ENCODE measurements around the gene LYPD4. TPM values are rescaled to one million over a fixed set of nuclear protein-coding genes. Genes with fewer than 3 reads are reported as not detected.

LYPD4 gene
- total RNA-seq, 2 experiments from 2014 or later: not detected

GRCh38 chr19:41871573-41872383 lies 27.3 kb upstream of the LYPD4 start:
- Mint-ChIP-seq H3K9me3 (no peaks in the 10 kb centered on the region), H3K36me3 (ENCODE audit: low read depth) (peaks cover 42% of the 10 kb centered on the region)

GRCh38 chr19:41870401-41870873 lies 26.0 kb upstream of the LYPD4 start:
- CTCF ChIA-PET: interaction anchor here (0.7 to 5.9 kb wide), 4 partner anchors 10 to 87 kb away, joined by 7 to 51 read pairs (median 16); partner anchors contain the start of gene RPS19
- Mint-ChIP-seq H3K9me3 (no peaks in the 10 kb centered on the region), H3K4me3 (peak overlapping the region; percentile 6), H3K27me3 (ENCODE audit: low read depth) (no peaks in the 10 kb centered on the region), H3K36me3 (ENCODE audit: low read depth) (peaks cover 52% of the 10 kb centered on the region), H3K27ac (peak overlapping the region; percentile 96), H3K4me1 (ENCODE audit: low read depth) (peaks cover 70% of the 10 kb centered on the region)
- intact Hi-C loops (cut with micrococcal nuclease): loop anchor here (1.0 kb wide), 1 partner anchor 75 kb away; no protein-coding TSS in a partner anchor
- DNase-seq: peak; percentile 47

More at GRCh38 chr19:41871573-41872383, 27.3 kb upstream of the LYPD4 start:
- H3K4me3 Mint-ChIP-seq: peak overlapping the region; percentile 37
- H3K27me3 Mint-ChIP-seq (ENCODE audit: low read depth): no peaks in the 10 kb centered on the region
- CTCF ChIA-PET: interaction anchor here (1.2 to 6.2 kb wide), 9 partner anchors 11 to 85 kb away, joined by 3 to 68 read pairs (median 19); partner anchors contain the start of genes ARHGEF1 and RPS19
- peaks cover 72% of the 10 kb centered on the region for H3K4me1 Mint-ChIP-seq (ENCODE audit: low read depth)
- intact Hi-C loops (cut with micrococcal nuclease): loop anchor here (1.0 kb wide), 2 partner anchors 11 to 16 kb away; partner anchors contain the start of gene RPS19
- H3K27ac Mint-ChIP-seq: peak overlapping the region; percentile 96
- DNase-seq: peak; percentile 89

GRCh38 chr19:41869374-41869955 lies 25.0 kb upstream of the LYPD4 start:
- DNase-seq: no peak
- intact Hi-C loops (cut with micrococcal nuclease): no loop called here
- Mint-ChIP-seq H3K9me3 (no peaks in the 10 kb centered on the region), H3K27ac (peak overlapping the region; percentile 96), H3K4me1 (ENCODE audit: low read depth) (peaks cover 74% of the 10 kb centered on the region), H3K36me3 (ENCODE audit: low read depth) (peaks cover 58% of the 10 kb centered on the region), H3K27me3 (ENCODE audit: low read depth) (no peaks in the 10 kb centered on the region), H3K4me3 (no peak overlapping the region)
- CTCF ChIA-PET: no interaction called here

GRCh38 chr19:41868989-41869300 lies 24.5 kb upstream of the LYPD4 start:
- H3K27me3 Mint-ChIP-seq (ENCODE audit: low read depth): no peaks in the 10 kb centered on the region
- H3K4me1 Mint-ChIP-seq (ENCODE audit: low read depth): peaks cover 79% of the 10 kb centered on the region
- H3K4me3 Mint-ChIP-seq: no peak overlapping the region
- peaks cover 63% of the 10 kb centered on the region for H3K36me3 Mint-ChIP-seq (ENCODE audit: low read depth)
- CTCF ChIA-PET: interaction anchor here (1.2 kb wide), 1 partner anchor 80 kb away, joined by 4 read pairs; no protein-coding TSS in a partner anchor
- H3K27ac Mint-ChIP-seq: peak overlapping the region; percentile 96
- H3K9me3 Mint-ChIP-seq: no peaks in the 10 kb centered on the region
- intact Hi-C loops (cut with micrococcal nuclease): no loop called here
- no peak for DNase-seq

- Mint-ChIP-seq H3K27ac (peak overlapping the region; percentile 96), H3K4me3 (no peak overlapping the region), H3K9me3 (no peaks in the 10 kb centered on the region), H3K4me1 (ENCODE audit: low read depth) (peaks cover 83% of the 10 kb centered on the region), H3K36me3 (ENCODE audit: low read depth) (peaks cover 67% of the 10 kb centered on the region), H3K27me3 (ENCODE audit: low read depth) (no peaks in the 10 kb centered on the region)
- DNase-seq: no peak
- intact Hi-C loops (cut with micrococcal nuclease): no loop called here
- CTCF ChIA-PET: interaction anchor here (0.6 to 1.2 kb wide), 3 partner anchors 9 to 80 kb away, joined by 3 to 5 read pairs (median 4); partner anchors contain the start of gene RPS19
Observed at GRCh38 chr19:41868120-41868988, 23.9 kb upstream of the LYPD4 start.

GRCh38 chr19:41866284-41866683 lies 21.8 kb upstream of the LYPD4 start:
- Mint-ChIP-seq H3K27ac (peak overlapping the region; percentile 96), H3K4me3 (peak overlapping the region; percentile 9), H3K9me3 (no peaks in the 10 kb centered on the region), H3K36me3 (ENCODE audit: low read depth) (peaks cover 80% of the 10 kb centered on the region), H3K4me1 (ENCODE audit: low read depth) (peaks cover 87% of the 10 kb centered on the region), H3K27me3 (ENCODE audit: low read depth) (no peaks in the 10 kb centered on the region)
- intact Hi-C loops (cut with micrococcal nuclease): no loop called here
- no peak for DNase-seq
- CTCF ChIA-PET: interaction anchor here (1.1 kb wide), 1 partner anchor 20 kb away, joined by 6 read pairs; no protein-coding TSS in a partner anchor

GRCh38 chr19:41864374-41864773 lies 19.9 kb upstream of the LYPD4 start:
- CTCF ChIA-PET: interaction anchor here (0.8 to 1.7 kb wide), 4 partner anchors 9 to 88 kb away, joined by 3 to 5 read pairs (median 4); no protein-coding TSS in a partner anchor

GRCh38 chr19:41863209-41863931 lies 18.9 kb upstream of the LYPD4 start:
- Mint-ChIP-seq H3K4me3 (peak overlapping the region; percentile 90), H3K36me3 (ENCODE audit: low read depth) (peaks cover 67% of the 10 kb centered on the region), H3K27ac (peak overlapping the region; percentile 97), H3K27me3 (ENCODE audit: low read depth) (no peaks in the 10 kb centered on the region), H3K9me3 (no peaks in the 10 kb centered on the region), H3K4me1 (ENCODE audit: low read depth) (peaks cover 68% of the 10 kb centered on the region)
- DNase-seq: no peak
- CTCF ChIA-PET: interaction anchor here (0.8 to 2.0 kb wide), 4 partner anchors 10 to 89 kb away, joined by 3 to 6 read pairs (median 4); no protein-coding TSS in a partner anchor
- intact Hi-C loops (cut with micrococcal nuclease): no loop called here

More at GRCh38 chr19:41864374-41864773, 19.9 kb upstream of the LYPD4 start:
- H3K9me3 Mint-ChIP-seq: no peaks in the 10 kb centered on the region
- no peaks in the 10 kb centered on the region for H3K27me3 Mint-ChIP-seq (ENCODE audit: low read depth)
- H3K4me1 Mint-ChIP-seq (ENCODE audit: low read depth): peaks cover 74% of the 10 kb centered on the region
- DNase-seq: no peak
- intact Hi-C loops (cut with micrococcal nuclease): no loop called here
- peak overlapping the region; percentile 54 for H3K4me3 Mint-ChIP-seq
- H3K27ac Mint-ChIP-seq: peak overlapping the region; percentile 97
- peaks cover 76% of the 10 kb centered on the region for H3K36me3 Mint-ChIP-seq (ENCODE audit: low read depth)

GRCh38 chr19:41862445-41862986 lies 18.0 kb upstream of the LYPD4 start:
- Mint-ChIP-seq H3K4me1 (ENCODE audit: low read depth) (peaks cover 63% of the 10 kb centered on the region), H3K9me3 (no peaks in the 10 kb centered on the region), H3K27me3 (ENCODE audit: low read depth) (no peaks in the 10 kb centered on the region), H3K27ac (peak overlapping the region; percentile 97), H3K36me3 (ENCODE audit: low read depth) (peaks cover 59% of the 10 kb centered on the region), H3K4me3 (peak overlapping the region; percentile 90)
- DNase-seq: no peak
- CTCF ChIA-PET: interaction anchor here (1.5 to 2.0 kb wide), 2 partner anchors 11 to 90 kb away, joined by 6 read pairs; no protein-coding TSS in a partner anchor
- intact Hi-C loops (cut with micrococcal nuclease): no loop called here

GRCh38 chr19:41861846-41862245 lies 17.4 kb upstream of the LYPD4 start:
- intact Hi-C loops (cut with micrococcal nuclease): no loop called here
- Mint-ChIP-seq H3K4me3 (peak overlapping the region; percentile 90), H3K27ac (peak overlapping the region; percentile 97), H3K4me1 (ENCODE audit: low read depth) (peaks cover 60% of the 10 kb centered on the region), H3K36me3 (ENCODE audit: low read depth) (peaks cover 57% of the 10 kb centered on the region), H3K27me3 (ENCODE audit: low read depth) (no peaks in the 10 kb centered on the region), H3K9me3 (no peaks in the 10 kb centered on the region)
- no peak for DNase-seq
- CTCF ChIA-PET: interaction anchor here (1.5 to 2.0 kb wide), 2 partner anchors 11 to 91 kb away, joined by 6 read pairs; no protein-coding TSS in a partner anchor

All from activated naive CD4-positive, alpha-beta T cell treated with anti-CD3 and anti-CD28 coated beads for 36 hours (primary cell).